Daoy (cell line): Measurements from ENCODE around the gene NACC2. TPM values are rescaled to one million over a fixed set of nuclear protein-coding genes. Genes with fewer than 3 reads are reported as not detected.

Experiments used
- DNase-seq: peaks from one replicate; pipeline ENCODE4 v3.0.0-alpha.2; 2015; ENCODE audit warnings: low read depth
- total RNA-seq: library from RNA; depleted of rRNA; stranded (reverse); fragments of >200 nt; shearing (Covaris generic); gene quantifications from 2 replicates; pipeline ENCODE4 v1.2.3, GENCODE V29; 2014; rRNA removed

Gene NACC2, protein sequence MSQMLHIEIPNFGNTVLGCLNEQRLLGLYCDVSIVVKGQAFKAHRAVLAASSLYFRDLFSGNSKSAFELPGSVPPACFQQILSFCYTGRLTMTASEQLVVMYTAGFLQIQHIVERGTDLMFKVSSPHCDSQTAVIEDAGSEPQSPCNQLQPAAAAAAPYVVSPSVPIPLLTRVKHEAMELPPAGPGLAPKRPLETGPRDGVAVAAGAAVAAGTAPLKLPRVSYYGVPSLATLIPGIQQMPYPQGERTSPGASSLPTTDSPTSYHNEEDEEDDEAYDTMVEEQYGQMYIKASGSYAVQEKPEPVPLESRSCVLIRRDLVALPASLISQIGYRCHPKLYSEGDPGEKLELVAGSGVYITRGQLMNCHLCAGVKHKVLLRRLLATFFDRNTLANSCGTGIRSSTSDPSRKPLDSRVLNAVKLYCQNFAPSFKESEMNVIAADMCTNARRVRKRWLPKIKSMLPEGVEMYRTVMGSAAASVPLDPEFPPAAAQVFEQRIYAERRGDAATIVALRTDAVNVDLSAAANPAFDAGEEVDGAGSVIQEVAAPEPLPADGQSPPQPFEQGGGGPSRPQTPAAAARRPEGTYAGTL
- total RNA-seq, result 10.9 and 11.5 TPM in 2 replicates

GRCh38 chr9:136095070-136096058 lies at the start of gene NACC2:
TSS of gene NACC2 (minus strand) at chr9:136095289. CDS start at chr9:136050521, 44,768 bp downstream.
- DNase-seq, result peak; percentile 86

GRCh38 chr9:136144450-136144849 lies 49.4 kb upstream of the NACC2 start:
- no peak for DNase-seq

DNA sequence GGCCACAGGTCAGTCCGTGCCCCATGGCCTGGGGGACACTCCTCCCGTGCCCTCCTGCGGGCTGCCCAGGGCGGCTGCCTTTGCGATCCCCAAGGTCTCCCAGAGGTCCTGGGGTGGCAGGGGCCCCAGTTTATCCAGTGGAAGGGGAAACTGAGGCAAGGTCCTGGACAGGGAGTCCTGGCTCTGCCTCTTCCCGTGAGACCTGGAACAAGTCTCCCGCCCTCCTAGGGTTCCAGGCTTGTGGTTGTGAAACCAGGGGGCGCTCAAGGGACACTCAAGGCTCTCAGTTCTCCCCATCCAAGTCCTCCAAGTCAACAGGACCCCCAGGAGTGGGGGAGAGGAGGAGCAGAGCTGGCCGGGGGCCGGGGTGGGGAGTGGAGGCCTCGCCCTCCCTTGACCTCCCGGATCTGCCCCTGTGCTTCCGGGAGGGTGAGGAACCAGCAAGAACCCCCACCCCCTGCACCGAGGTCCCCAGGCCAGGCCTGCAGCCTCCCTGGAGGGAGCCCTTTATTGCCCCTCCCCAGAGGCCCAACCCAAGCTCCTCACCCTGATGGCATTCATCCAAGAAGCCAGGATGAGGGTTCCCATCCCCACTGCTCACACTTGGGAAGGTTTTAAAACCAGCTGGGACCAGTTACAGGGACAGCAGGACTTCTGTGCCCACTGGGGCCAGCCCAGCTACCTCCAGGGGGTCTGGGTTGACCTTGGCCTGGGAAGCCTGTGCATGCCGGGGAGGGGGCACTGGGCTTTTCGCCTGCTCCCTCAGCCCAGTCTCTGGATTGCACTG lies 48.3 kb upstream of the NACC2 start:
- DNase-seq, result peak; percentile 67

DNA sequence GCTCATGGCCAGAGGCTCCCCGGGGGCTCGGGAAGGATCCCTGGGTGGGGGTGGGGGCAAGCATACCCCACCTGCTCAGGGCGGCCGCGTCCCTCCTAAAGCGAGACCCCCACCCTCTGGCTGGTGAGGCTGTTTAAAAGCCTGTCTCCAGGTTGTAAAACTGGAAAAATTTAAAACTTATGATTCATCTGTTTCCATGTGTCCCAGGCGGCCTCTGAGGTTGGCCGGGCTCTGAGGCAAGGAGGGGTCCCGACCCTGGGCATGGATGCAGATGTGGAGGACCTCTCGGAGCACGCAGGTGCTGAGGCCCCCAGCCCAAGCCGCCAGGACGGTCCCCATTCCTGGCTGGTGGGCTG lies 47.7 kb upstream of the NACC2 start:
- DNase-seq, result no peak

- no peak for DNase-seq
Measured at GRCh38 chr9:136142414-136142796, 47.3 kb upstream of the NACC2 start.

- no peak for DNase-seq
Measured at GRCh38 chr9:136141682-136142413, 46.8 kb upstream of the NACC2 start.

GRCh38 chr9:136140966-136141365 lies 45.9 kb upstream of the NACC2 start:
- DNase-seq, result no peak

- DNase-seq, result no peak
Measured at GRCh38 chr9:136140046-136140445, 45.0 kb upstream of the NACC2 start.

- peak; percentile 80 for DNase-seq
Measured at GRCh38 chr9:136138566-136138965, 43.5 kb upstream of the NACC2 start.

- DNase-seq, result no peak
Measured at GRCh38 chr9:136137321-136138265, 42.5 kb upstream of the NACC2 start.

- DNase-seq, result no peak
Measured at GRCh38 chr9:136136127-136136925, 41.2 kb upstream of the NACC2 start.

GRCh38 chr9:136135326-136136126 lies 40.4 kb upstream of the NACC2 start:
- no peak for DNase-seq

GRCh38 chr9:136133959-136134484 lies 38.9 kb upstream of the NACC2 start:
- no peak for DNase-seq

DNA sequence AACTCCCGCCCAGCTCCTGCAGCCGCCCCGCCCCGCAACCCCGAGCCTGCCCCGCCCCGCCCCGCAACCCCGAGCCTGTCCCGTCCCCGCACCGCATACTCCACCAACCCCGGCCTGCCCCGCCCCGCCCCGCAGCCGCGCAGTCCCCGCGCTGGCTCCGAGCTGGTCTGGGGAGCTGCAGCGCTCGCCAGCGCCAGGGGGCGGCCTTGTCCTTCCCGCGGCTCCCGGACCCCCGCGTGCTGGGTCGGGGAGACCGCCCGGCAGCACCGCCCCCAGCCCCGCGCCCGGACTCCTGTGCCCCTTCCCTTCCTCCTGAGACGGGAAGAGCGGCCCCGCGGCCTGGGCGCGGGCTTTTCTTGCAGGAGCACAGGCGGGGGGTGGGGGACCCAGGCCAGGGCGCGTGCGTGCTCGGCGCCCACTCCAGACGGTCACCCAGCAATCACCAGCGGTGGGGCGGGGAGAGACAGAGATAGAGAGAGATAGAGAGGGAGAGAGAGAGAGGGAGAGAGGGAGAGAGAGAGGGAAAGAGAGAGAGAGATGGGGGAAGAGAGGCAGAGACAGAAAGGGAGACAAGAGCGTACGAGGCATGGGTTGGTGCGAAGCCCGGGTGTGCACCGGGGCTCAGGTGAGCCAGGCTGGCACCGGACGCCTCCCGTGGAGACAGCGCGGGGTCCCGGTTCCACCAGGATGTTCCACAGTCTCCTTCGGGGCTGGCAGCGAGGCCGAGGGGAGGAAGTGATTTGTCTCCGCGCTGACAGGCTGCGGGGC lies 38.3 kb upstream of the NACC2 start:
- DNase-seq, result peak; percentile 65

DNA sequence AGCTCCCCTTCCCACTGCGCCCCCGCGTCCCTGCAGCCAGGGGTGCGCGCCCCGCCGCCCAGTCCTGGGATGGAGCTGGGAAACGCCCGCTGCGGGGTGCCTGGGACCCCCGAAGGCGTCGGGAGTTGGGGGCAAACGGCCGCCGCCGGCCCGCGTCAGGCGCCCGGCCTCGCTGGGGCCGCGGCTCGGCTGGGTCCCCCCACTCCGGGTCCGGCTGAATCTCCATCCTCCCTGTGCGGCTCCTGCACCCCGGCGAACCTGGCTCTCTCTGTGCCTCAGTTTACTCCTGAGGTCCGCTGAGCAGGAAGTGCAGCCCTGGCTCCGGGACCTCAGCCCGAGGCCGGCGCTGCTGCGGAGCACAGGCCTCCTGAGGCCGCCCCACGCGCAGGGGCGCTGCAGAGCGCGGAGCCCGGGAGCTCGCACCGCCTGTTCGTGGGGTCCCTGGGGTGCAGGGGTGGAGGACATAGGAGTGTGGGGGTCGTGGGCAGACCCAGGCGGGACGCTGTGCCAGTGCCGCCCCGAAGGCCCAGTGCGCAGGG lies 37.5 kb upstream of the NACC2 start:
- DNase-seq, result no peak
